Stimulated activated CD8-positive, alpha-beta memory T cell treated with anti-CD3 and anti-CD28 coated beads, Interleukin-7, amount 100 ng/mL, for 4 hours (primary cell): Measurements from ENCODE around the gene TTLL3.
"Not testable (repeated sequence)": the region's sequence is repeated elsewhere in the genome, so short reads cannot be mapped to it uniquely, and the experiment has no call there.

Source experiments
- DNase-seq, 2 donors: peaks; one replicate each; pipeline ENCODE4 v3.0.0-alpha.2; 2020; ENCODE audit warnings: low read depth in 2 of 2

TTLL3 gene

DNA sequence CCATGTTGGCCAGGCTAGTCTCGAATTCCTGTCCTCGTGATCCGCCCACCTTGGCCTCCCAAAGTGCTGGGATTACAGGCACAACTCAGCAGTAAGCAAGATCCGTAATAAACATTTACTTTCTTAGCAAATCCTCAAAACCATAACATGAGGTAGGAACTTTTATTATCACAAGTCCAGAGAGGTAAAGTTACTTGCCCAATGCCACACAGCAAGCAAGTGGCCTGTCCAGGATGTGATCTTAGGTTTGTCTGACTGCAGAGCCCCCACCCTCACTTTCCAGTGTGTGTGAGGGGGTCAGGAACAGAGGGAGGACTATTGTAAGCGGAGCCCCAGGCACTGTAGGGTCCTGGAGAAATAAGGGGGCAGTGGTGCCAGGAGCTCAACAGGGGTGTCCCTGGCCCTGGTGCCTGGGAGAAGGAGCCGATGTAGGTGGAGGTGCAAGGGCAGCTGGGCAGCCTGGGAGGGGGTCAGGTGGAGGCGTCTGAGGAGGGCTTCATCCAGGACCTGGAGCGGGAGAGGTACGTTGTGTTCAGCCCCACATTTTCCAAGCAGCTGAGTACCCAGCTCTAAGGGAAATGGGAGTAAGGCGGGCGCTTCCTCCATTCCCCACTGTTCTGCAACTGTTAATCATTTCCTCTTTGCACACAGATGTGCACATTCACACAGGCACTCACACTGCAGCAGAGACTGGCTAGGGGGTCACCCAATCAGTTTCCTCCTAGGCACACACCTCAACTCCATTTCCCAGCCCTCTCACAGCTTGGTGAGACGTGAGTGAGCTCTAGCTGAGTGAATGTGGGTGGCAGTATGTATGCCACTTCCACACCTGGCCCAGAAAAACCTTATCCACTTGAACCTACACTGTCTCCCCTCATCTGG lies 27.9 kb downstream of the TTLL3 start:
- DNase-seq: no peak

DNA sequence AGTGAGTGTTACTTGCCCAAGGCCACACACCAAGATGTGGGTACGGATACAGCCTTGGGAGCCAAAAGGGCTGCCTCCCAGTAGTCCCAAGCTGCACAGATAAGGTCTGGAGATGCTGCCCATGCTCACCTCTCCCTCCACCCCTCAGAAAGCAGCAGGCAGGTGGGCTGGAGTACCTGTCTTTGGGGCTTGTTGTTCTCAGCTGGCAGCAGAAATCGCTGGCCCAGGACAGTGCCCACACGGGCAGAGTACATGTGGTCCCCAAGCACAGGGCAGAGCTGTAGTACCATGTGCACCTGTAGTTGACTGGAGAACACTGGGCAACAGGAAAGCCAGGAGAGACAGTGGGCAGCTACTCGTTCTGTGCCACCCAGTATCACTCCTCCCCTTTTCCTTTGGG lies 28.8 kb downstream of the TTLL3 start:
- no peak for DNase-seq

DNA sequence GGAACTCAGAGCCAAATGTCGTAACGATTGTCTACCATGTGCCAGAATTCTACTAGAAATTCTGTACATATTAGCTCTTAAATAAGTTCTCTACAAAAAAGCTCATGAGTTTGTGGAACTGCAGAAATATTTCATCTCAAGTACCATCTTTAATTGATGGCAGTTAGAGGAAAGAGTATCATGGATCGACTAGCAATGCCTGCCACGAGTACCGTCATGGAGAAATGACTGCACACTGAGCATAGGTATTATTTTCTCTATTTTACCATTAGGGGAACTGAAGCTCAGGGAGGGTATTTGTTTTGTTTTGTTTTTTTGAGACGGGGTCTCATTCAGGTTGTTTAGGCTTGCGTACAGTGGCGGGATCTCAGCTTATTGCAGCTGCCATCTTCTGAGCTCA lies 31.0 kb downstream of the TTLL3 start:
- no peak for DNase-seq

DNA sequence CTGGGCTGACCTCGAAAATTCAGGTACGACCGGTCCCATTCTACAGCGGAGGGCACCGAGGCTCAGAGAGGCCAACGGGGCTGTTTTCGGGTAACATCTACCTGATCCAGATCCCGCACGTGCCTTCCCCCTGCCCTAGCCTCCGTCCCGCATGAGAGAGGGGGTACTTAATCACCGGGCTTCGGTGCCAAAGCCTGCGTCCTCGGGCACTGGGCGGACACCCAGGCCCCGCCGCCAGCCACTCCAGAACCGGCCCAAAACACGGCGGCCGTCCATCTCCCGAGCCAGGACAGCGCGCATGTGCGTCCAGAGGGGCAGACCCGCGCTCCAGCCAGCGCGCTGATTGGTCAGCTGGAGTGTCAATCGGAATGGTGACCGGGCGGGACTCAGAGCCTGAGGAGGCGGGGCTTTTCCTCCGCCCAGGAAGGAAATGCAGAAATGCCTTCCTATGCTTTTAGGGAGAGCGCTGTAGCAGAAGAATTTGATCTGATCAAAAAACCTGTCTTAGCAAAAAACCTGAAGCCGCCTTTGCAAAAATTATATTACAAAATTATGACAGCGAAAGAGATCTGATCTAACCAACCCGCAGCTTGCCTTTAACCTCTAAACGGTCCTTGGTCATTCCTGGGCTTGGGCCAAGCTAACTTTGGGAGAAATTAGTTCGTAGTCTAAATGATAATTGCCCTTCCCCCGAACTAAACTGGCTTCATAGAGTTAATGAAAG lies 33.8 kb downstream of the TTLL3 start, which contains the start of gene RPUSD3:
TSS of gene RPUSD3 (minus strand) at position 294 of the 724 bp plus-strand sequence. CDS start at position 276, 18 bp downstream.
- DNase-seq: peak; percentile 90

GRCh38 chr3:9846231-9846630 lies 36.2 kb downstream of the TTLL3 start:
- DNase-seq: no peak

DNA sequence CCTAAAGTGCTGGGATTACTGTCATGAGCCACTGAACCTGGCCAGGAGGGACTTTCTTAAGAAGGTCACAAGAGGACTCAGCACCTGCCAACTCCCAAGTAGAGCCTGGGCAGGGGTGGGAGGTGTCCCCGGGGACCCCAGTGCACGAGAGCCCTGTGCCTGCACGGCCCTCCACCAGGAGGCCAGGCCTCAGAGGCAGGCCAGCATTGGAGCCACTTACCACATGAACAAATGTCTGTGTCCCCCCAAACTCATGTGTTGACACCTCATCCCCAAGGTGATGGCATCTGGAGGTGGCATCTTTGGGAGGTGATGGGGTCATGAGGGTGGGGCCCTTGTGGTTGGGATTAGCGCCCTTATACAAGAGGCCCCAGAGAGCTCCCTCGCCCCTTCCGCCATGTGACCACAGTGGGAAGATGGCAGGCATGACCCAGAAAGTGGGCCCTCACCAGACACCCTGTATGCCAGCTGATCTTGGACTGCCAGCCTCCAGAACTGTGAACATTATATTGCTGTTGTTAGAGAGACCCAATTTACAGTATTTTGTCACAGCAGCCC lies 36.9 kb downstream of the TTLL3 start:
- DNase-seq: no peak

DNA sequence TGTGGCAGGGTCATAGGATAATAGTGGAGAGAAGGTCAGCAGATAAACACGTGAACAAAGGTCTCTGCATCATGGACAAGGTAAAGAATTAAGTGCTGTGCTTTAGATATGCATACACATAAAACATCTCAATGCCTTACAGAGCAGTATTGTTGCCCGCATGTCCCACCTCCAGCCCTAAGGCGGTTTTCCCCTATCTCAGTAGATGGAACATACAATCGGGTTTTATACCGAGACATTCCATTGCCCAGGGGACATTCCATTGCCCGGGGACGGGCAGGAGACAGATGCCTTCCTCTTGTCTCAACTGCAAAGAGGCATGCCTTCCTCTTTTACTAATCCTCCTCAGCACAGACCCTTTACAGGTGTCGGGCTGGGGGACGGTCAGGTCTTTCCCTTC lies 37.8 kb downstream of the TTLL3 start:
- DNase-seq: not testable (repeated sequence)

DNA sequence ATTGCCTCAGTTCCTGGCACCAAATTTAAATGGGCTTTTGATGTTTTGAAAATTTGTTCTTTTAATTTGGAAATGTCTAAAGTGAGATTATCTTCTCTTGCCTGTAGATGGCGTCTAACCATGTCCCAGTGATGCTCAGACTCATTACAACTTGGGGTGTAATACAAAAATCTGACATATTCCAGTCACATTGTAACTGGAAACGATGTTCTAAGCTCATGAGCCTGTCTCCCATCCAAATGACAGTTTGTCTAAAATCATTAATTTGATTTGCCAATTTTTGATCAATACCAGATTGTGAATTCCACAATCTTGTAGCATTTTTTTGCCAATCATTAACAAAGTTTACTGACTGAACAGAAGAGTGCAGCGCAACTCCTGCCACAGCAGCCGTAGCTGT lies 38.8 kb downstream of the TTLL3 start:
- DNase-seq: not testable (repeated sequence)

DNA sequence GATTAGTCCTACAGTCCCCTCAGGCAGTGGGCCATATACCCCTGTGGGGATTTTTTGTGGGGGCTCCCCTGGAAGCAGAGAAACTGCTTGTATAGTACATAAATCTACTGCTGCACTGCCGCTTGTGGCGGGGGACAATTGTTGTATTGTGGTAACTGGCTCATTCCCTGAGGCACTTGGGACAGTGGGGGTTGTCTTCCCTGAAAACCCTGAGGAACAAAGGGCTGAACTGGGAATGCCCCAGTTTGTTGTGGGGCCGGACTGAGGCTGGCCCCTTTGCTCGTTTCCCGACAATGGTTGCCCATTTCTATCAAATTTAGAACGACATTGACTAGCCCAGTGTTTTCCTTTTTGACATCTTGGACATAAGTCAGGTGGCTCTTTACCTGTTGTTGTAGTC lies 41.3 kb downstream of the TTLL3 start:
- not testable (repeated sequence) for DNase-seq

DNA sequence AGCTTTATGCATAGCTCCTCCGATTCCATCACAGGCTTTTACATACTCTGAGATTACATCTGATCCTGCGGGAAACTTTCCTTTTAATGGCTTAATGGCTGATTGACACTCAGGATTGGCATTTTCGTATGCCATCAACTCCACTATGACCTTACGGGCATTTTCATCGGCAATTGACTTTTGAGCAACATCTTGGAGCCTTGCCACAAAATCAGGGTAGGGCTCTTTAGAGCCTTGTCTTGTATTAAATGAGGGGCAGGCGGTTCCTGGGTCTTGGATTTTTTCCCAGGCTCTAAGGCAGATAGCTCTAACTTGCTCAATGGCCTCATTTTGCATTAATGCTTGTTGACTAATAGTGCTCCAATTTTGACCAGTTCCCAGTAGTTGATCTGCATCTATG lies 41.9 kb downstream of the TTLL3 start:
- not testable (repeated sequence) for DNase-seq

GRCh38 chr3:9852528-9852927 lies 42.5 kb downstream of the TTLL3 start:
- DNase-seq: no peak

DNA sequence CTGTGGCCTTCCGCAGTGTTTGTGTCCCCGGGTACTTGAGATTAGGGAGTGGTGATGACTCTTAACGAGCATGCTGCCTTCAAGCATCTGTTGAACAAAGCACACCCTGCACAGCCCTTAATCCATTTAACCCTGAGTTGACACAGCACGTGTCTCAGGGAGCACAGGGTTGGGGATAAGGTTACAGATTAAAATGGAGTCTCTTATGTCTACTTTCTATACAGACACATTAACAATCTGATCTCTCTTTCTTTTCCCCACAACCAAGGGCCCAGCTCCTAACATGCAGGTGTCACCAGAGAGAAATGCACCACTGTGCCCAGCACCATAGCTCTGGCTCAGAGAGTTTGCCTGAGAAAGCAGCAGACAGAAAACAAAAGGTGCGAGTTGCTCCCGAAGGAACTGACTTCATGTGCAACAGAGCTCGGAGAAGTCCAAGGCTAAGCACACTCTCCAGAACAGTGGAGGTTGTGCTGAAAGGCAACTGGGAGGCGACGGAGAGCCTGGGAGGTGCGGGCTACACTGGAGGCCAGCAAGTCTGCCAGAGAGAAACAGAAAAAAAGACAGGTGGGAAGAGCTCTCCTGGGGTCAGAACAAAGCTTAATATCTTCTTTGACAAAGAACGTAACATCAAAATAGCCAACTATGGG lies 44.4 kb downstream of the TTLL3 start:
- not testable (repeated sequence) for DNase-seq

DNA sequence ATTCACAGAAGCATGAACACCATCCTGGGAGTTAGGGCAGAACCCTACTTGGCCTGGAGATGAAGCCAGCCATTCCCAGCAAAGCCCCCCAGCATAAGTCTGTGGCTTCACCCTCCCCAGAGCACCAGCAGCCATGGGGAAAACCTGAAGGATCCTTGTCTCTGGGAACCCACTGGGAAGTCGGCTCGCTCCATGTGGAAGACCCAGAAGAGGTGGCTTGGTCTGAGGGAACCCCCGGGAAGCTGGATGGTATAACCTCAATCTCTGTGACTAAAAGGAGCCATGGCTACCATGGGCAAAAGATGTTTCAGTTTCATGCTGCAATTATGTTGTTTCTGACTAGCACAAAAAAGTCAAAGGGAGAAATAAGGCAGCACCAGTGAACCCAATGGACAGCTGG lies 45.5 kb downstream of the TTLL3 start:
- no peak for DNase-seq

DNA sequence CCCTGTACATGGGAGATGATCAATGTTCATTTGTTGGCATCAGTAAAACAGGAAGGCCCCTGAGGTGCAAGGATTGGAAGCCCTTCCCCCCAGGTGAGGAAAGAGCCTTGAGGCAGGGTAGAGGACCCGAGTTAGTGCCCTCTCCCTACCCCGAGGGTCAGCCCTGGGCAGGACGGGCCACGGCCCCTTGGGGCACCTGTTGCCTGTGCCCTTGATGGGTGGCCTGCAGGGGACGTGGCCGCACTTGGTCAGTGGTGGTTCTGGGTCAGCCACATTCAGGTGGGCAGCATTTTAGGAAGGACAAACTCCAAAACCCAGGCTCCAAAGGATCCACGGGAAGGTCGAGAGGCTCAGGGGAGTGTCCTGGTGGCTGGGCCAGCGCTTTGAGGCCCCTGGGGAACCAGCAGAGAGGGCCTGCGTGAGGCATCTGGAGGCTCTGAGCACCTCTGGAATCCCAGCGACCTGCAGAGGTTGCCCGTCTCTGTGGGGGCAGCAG lies 49.5 kb downstream of the TTLL3 start:
- no peak for DNase-seq

GRCh38 chr3:9861201-9861600 lies 51.1 kb downstream of the TTLL3 start:
- no peak for DNase-seq

GRCh38 chr3:9861626-9862130 lies 51.6 kb downstream of the TTLL3 start:
- DNase-seq: no peak

GRCh38 chr3:9862391-9863057 lies 52.5 kb downstream of the TTLL3 start:
- DNase-seq: peak in 1 of 2 donors; percentile 19

- no peak for DNase-seq
Measured at GRCh38 chr3:9863058-9863772, 53.2 kb downstream of the TTLL3 start.

- DNase-seq: no peak
Measured at GRCh38 chr3:9864200-9864927, 54.3 kb downstream of the TTLL3 start.
